ENCODE measurements around the gene BCR.

The BCR gene

GRCh38 chr22:23263651-23264555, 83.6 kb downstream of the BCR start:
- no peak for DNase-seq (ENCODE audit: low spot score)
- TF ChIP-seq, protein P1, sequence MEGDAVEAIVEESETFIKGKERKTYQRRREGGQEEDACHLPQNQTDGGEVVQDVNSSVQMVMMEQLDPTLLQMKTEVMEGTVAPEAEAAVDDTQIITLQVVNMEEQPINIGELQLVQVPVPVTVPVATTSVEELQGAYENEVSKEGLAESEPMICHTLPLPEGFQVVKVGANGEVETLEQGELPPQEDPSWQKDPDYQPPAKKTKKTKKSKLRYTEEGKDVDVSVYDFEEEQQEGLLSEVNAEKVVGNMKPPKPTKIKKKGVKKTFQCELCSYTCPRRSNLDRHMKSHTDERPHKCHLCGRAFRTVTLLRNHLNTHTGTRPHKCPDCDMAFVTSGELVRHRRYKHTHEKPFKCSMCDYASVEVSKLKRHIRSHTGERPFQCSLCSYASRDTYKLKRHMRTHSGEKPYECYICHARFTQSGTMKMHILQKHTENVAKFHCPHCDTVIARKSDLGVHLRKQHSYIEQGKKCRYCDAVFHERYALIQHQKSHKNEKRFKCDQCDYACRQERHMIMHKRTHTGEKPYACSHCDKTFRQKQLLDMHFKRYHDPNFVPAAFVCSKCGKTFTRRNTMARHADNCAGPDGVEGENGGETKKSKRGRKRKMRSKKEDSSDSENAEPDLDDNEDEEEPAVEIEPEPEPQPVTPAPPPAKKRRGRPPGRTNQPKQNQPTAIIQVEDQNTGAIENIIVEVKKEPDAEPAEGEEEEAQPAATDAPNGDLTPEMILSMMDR (IDR thresholded peaks at IDR 0.05; ENCODE audit: extremely low read depth, insufficient read depth, missing control alignments) = no peak
- in situ Hi-C loops (cut with MboI; ENCODE audit: low pct_unique_long_range_greater_than_20kb, low sequenced_read_pairs, unreplicated experiment) = no loop called here

DNA sequence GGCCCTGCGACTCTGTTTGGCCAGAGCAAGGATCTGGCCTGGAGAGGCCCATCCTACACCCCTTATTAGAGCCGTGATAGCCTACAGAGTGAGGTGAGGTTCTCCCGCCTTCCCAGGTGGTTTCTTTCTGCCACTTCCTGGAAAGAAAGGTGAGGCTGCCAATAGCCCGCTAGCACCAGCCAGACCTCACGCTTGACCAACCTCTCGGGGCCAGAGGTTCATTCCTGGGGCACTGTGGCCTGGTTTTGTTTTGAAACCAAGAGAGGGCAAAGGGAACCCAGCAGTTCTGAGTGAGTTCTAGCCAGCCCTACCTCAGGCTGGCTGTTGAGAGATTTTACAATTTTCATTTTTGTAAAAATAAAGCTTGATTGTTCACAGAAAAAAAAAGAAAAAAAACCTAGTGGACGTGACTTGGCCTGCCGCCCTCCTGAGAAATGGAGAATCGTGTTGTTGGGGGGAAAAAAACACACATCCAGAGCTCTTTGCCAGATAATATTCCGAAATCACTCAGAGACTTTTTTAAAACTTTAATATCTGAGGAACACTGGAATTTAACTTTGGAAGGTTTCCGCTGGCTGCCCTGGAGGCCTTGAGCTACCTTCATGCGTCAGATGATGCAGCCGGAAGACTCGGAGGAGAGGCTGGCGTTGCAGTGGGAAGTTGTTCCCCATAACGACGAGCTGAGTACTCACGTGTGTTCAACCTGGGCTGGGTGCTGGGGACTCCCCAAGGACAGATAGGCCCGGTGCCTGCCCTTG, 84.5 kb downstream of the BCR start:
- in situ Hi-C loops (cut with MboI; ENCODE audit: low pct_unique_long_range_greater_than_20kb, low sequenced_read_pairs, unreplicated experiment) = no loop called here
- no peak for DNase-seq (ENCODE audit: low spot score)
- TF ChIP-seq, protein P1 (IDR thresholded peaks at IDR 0.05; ENCODE audit: extremely low read depth, insufficient read depth, missing control alignments) = no peak

GRCh38 chr22:23265368-23265700, 85.0 kb downstream of the BCR start:
- no peak for DNase-seq (ENCODE audit: low spot score)
- TF ChIP-seq, protein P1 (IDR thresholded peaks at IDR 0.05; ENCODE audit: extremely low read depth, insufficient read depth, missing control alignments) = no peak
- in situ Hi-C loops (cut with MboI; ENCODE audit: low pct_unique_long_range_greater_than_20kb, low sequenced_read_pairs, unreplicated experiment) = no loop called here

DNA sequence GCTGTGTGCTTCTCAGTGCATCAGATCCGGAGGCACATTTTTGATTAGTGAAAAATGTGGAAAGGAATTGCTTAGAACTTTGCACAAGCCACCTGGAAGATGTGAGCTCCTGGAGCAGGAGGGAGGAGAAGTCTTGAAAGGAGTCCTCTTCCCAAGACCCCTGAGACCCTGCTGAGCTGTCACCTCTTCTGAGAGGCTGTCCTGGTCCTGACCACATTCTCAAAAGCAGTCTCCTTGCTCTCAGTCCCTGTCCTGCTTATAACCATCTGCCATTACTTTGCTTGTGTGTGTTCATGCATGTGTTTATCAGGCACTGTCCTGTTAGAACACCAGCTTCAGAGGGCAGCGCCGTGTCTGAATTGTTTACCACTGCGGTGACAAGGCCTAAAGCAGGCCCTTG, 86.5 kb downstream of the BCR start:
- in situ Hi-C loops (cut with MboI; ENCODE audit: low pct_unique_long_range_greater_than_20kb, low sequenced_read_pairs, unreplicated experiment) = no loop called here

GRCh38 chr22:23267226-23268043, 87.1 kb downstream of the BCR start:
- in situ Hi-C loops (cut with MboI; ENCODE audit: low pct_unique_long_range_greater_than_20kb, low sequenced_read_pairs, unreplicated experiment) = no loop called here
- TF ChIP-seq, protein P1 (IDR thresholded peaks at IDR 0.05; ENCODE audit: extremely low read depth, insufficient read depth, missing control alignments) = no peak
- DNase-seq (ENCODE audit: low spot score) = no peak

More for the DNA sequence above, 86.5 kb downstream of the BCR start:
- DNase-seq (ENCODE audit: low spot score) = no peak
- TF ChIP-seq, protein P1 (IDR thresholded peaks at IDR 0.05; ENCODE audit: extremely low read depth, insufficient read depth, missing control alignments) = no peak

DNA sequence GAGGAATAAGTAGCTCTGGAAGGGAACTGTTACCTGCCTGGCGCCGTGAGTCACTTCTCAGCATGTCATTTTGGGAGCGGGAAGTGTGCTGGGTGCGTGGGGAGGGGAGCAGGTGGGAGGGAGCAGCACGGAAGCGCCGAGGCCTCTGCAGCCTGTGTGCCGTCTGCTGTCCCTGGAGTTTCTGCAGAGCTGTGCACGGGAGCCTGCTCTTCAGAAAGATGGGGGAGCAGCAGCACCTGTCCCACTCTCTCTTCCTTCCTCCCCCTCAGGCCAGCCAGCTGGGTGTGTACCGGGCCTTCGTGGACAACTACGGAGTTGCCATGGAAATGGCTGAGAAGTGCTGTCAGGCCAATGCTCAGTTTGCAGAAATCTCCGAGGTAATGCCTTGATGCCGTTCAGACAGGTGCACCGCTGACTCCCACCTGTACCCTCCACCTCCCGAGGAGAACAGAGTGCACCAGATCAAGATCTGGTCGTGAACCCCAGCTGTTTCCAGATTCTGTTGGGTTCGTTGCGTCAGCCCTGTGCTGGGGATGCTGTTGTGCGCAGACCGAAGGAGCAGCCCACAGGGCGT, 87.9 kb downstream of the BCR start:
- in situ Hi-C loops (cut with MboI; ENCODE audit: low pct_unique_long_range_greater_than_20kb, low sequenced_read_pairs, unreplicated experiment) = no loop called here
- no peak for DNase-seq (ENCODE audit: low spot score)
- TF ChIP-seq, protein P1 (IDR thresholded peaks at IDR 0.05; ENCODE audit: extremely low read depth, insufficient read depth, missing control alignments) = no peak

Measured in GM13977 (cell line).